Effector memory CD4-positive, alpha-beta T cell (primary cell): ENCODE data around the gene IFNK.
"Not testable (repeated sequence)": the region's sequence is repeated elsewhere in the genome, so short reads cannot be mapped to it uniquely, and the experiment has no call there.

Experiments
- DNase-seq, 3 donors: peaks; one replicate each; pipeline ENCODE4 v3.0.0-alpha.2; 2020
- H3K27ac ChIP-seq: 2 replicates; pipeline ENCODE4 v1.7.0; 2013; ENCODE audit warnings: mild to moderate bottlenecking, low read length, moderate library complexity; ENCODE audit not compliant: insufficient read depth, poor library complexity, severe bottlenecking
- H3K27me3 ChIP-seq: replicated peaks from 2 replicates; pipeline ENCODE4 v1.7.0; 2013; ENCODE audit warnings: mild to moderate bottlenecking, low read length; ENCODE audit not compliant: insufficient read depth, control insufficient read depth, poor library complexity, severe bottlenecking
- H3K36me3 ChIP-seq: 2 replicates; pipeline ENCODE4 v1.7.0; 2013; ENCODE audit warnings: mild to moderate bottlenecking, low read length, moderate library complexity; ENCODE audit not compliant: control insufficient read depth, insufficient read depth
- H3K4me1 ChIP-seq: 2 replicates; pipeline ENCODE4 v1.7.0; 2013; ENCODE audit warnings: low read length, mild to moderate bottlenecking; ENCODE audit not compliant: control insufficient read depth, insufficient read depth, poor library complexity, severe bottlenecking
- H3K4me3 ChIP-seq: 2 replicates; pipeline ENCODE4 v1.7.0; 2013; ENCODE audit warnings: low read length, low read depth, mild to moderate bottlenecking; ENCODE audit not compliant: insufficient read depth, poor library complexity, severe bottlenecking
- H3K9me3 ChIP-seq: 2 replicates; pipeline ENCODE4 v1.7.0; 2013; ENCODE audit warnings: mild to moderate bottlenecking, low read length, moderate library complexity; ENCODE audit not compliant: control insufficient read depth

The IFNK gene

GRCh38 chr9:27489087-27489876 is 34.8 kb upstream of the IFNK start:
- no peak overlapping the region for H3K4me3 ChIP-seq
- DNase-seq: no peak
- no peak overlapping the region for H3K27ac ChIP-seq
- no peaks in the 10 kb centered on the region for H3K9me3 ChIP-seq
- no peaks in the 10 kb centered on the region for H3K4me1 ChIP-seq
- no peaks in the 10 kb centered on the region for H3K36me3 ChIP-seq
- H3K27me3 ChIP-seq: no peaks in the 10 kb centered on the region

GRCh38 chr9:27491154-27491553 is 32.9 kb upstream of the IFNK start:
- Histone ChIP-seq H3K4me1 (no peaks in the 10 kb centered on the region), H3K36me3 (no peaks in the 10 kb centered on the region), H3K27ac (no peak overlapping the region), H3K4me3 (no peak overlapping the region), H3K27me3 (no peaks in the 10 kb centered on the region), H3K9me3 (no peaks in the 10 kb centered on the region)
- no peak for DNase-seq

GRCh38 chr9:27495480-27496134 is 28.5 kb upstream of the IFNK start:
- no peak for DNase-seq
- Histone ChIP-seq H3K27me3 (no peaks in the 10 kb centered on the region), H3K4me3 (no peak overlapping the region), H3K9me3 (no peaks in the 10 kb centered on the region), H3K4me1 (no peaks in the 10 kb centered on the region), H3K36me3 (no peaks in the 10 kb centered on the region), H3K27ac (no peak overlapping the region)

GRCh38 chr9:27496135-27496504 is 28.0 kb upstream of the IFNK start:
- H3K4me3 ChIP-seq: no peak overlapping the region
- no peaks in the 10 kb centered on the region for H3K4me1 ChIP-seq
- no peaks in the 10 kb centered on the region for H3K36me3 ChIP-seq
- no peaks in the 10 kb centered on the region for H3K27me3 ChIP-seq
- H3K27ac ChIP-seq: no peak overlapping the region
- DNase-seq: no peak
- H3K9me3 ChIP-seq: no peaks in the 10 kb centered on the region

GRCh38 chr9:27497883-27498417 is 26.1 kb upstream of the IFNK start:
- no peaks in the 10 kb centered on the region for H3K4me1 ChIP-seq
- no peaks in the 10 kb centered on the region for H3K27me3 ChIP-seq
- no peak overlapping the region for H3K4me3 ChIP-seq
- H3K9me3 ChIP-seq: no peaks in the 10 kb centered on the region
- no peak for DNase-seq
- no peaks in the 10 kb centered on the region for H3K36me3 ChIP-seq
- H3K27ac ChIP-seq: no peak overlapping the region

GRCh38 chr9:27499451-27499850 is 24.6 kb upstream of the IFNK start:
- no peaks in the 10 kb centered on the region for H3K9me3 ChIP-seq
- no peak overlapping the region for H3K27ac ChIP-seq
- no peaks in the 10 kb centered on the region for H3K27me3 ChIP-seq
- H3K4me1 ChIP-seq: no peaks in the 10 kb centered on the region
- H3K4me3 ChIP-seq: no peak overlapping the region
- H3K36me3 ChIP-seq: no peaks in the 10 kb centered on the region
- no peak for DNase-seq

- H3K4me1 ChIP-seq, DNase-seq: not testable (repeated sequence)
These were observed 23.2 kb upstream of the IFNK start for GRCh38 chr9:27500902-27501301.

GRCh38 chr9:27503623-27504022 is 20.5 kb upstream of the IFNK start:
- no peaks in the 10 kb centered on the region for H3K4me1 ChIP-seq
- H3K9me3 ChIP-seq: no peaks in the 10 kb centered on the region
- H3K27ac ChIP-seq: no peak overlapping the region
- no peaks in the 10 kb centered on the region for H3K36me3 ChIP-seq
- H3K4me3 ChIP-seq: no peak overlapping the region
- H3K27me3 ChIP-seq: no peaks in the 10 kb centered on the region
- no peak for DNase-seq

More at GRCh38 chr9:27500902-27501301, 23.2 kb upstream of the IFNK start:
- not testable (repeated sequence) for H3K4me3 ChIP-seq, H3K9me3 ChIP-seq, H3K27me3 ChIP-seq, H3K36me3 ChIP-seq, H3K27ac ChIP-seq

- Histone ChIP-seq H3K4me3 (no peak overlapping the region), H3K27me3 (no peaks in the 10 kb centered on the region), H3K36me3 (no peaks in the 10 kb centered on the region), H3K9me3 (no peaks in the 10 kb centered on the region), H3K27ac (no peak overlapping the region), H3K4me1 (no peaks in the 10 kb centered on the region)
- DNase-seq: no peak
These were observed 19.8 kb upstream of the IFNK start for GRCh38 chr9:27504259-27504658.

- H3K4me1 ChIP-seq: no peaks in the 10 kb centered on the region
- H3K9me3 ChIP-seq: no peaks in the 10 kb centered on the region
- H3K4me3 ChIP-seq: no peak overlapping the region
- H3K27ac ChIP-seq: no peak overlapping the region
- no peaks in the 10 kb centered on the region for H3K36me3 ChIP-seq
- DNase-seq: no peak
- H3K27me3 ChIP-seq: no peaks in the 10 kb centered on the region
These were observed 18.3 kb upstream of the IFNK start for GRCh38 chr9:27505744-27506161.
